HG03520 (cell line): ENCODE measurements around the gene TATDN3.
"Not testable (repeated sequence)": the region's sequence is repeated elsewhere in the genome, so short reads cannot be mapped to it uniquely, and the experiment has no call there.

ENCODE experiments used
- ATAC-seq: cut with Tn5 transposase; IDR thresholded peaks from one replicate; pipeline ENCODE4 v1.9.1; 2021; ENCODE audit warnings: mild to moderate bottlenecking, moderate library complexity; ENCODE audit not compliant: unreplicated experiment

TATDN3 gene

GRCh38 chr1:212791676-212792395 lies at the start of gene TATDN3, which contains the start of gene NSL1:
Gene TATDN3, plus strand, starts transcription at chr1:212791894. Its CDS starts 28 bp downstream, at chr1:212791922.
Gene NSL1, minus strand, starts transcription at chr1:212791777. Its CDS starts 14 bp downstream, at chr1:212791763.
- ATAC-seq, result peak; percentile 53

- ATAC-seq, result no peak
These were observed 47.7 kb upstream of the TATDN3 start for GRCh38 chr1:212743901-212744475.

- ATAC-seq, result no peak
These were observed 46.4 kb upstream of the TATDN3 start for GRCh38 chr1:212745303-212745702.

GRCh38 chr1:212746546-212746945 lies 45.1 kb upstream of the TATDN3 start:
- no peak for ATAC-seq

- ATAC-seq, result no peak
These were observed 41.7 kb upstream of the TATDN3 start for GRCh38 chr1:212749821-212750535.

GRCh38 chr1:212752252-212752933 lies 39.3 kb upstream of the TATDN3 start:
- ATAC-seq, result no peak

GRCh38 chr1:212752934-212753497 lies 38.7 kb upstream of the TATDN3 start:
- no peak for ATAC-seq

- no peak for ATAC-seq
These were observed 37.9 kb upstream of the TATDN3 start for GRCh38 chr1:212753749-212754148.

- no peak for ATAC-seq
These were observed 37.5 kb upstream of the TATDN3 start for GRCh38 chr1:212754193-212754592.

GRCh38 chr1:212754680-212755079 lies 37.0 kb upstream of the TATDN3 start:
- no peak for ATAC-seq

GRCh38 chr1:212759683-212760082 lies 32.0 kb upstream of the TATDN3 start:
- ATAC-seq, result no peak

GRCh38 chr1:212760126-212760823 lies 31.4 kb upstream of the TATDN3 start:
- ATAC-seq, result no peak

GRCh38 chr1:212762234-212762633 lies 29.5 kb upstream of the TATDN3 start:
- no peak for ATAC-seq

GRCh38 chr1:212762839-212763238 lies 28.9 kb upstream of the TATDN3 start:
- no peak for ATAC-seq

- ATAC-seq, result not testable (repeated sequence)
These were observed 26.9 kb upstream of the TATDN3 start for GRCh38 chr1:212764718-212765281.

GRCh38 chr1:212766825-212767224 lies 24.9 kb upstream of the TATDN3 start:
- not testable (repeated sequence) for ATAC-seq

- no peak for ATAC-seq
These were observed 22.1 kb upstream of the TATDN3 start for GRCh38 chr1:212769459-212770167.

- no peak for ATAC-seq
These were observed 20.4 kb upstream of the TATDN3 start for GRCh38 chr1:212771341-212771740.

- ATAC-seq, result no peak
These were observed 18.7 kb upstream of the TATDN3 start for GRCh38 chr1:212773011-212773410.
